ENCODE measurements around the gene ZNF18. TPM values are rescaled to one million over a fixed set of nuclear protein-coding genes. Genes with fewer than 3 reads are reported as not detected.

ZNF18 gene
- polyA plus RNA-seq, 3 donors = 4.0 to 8.9 (median 5.4) TPM

DNA sequence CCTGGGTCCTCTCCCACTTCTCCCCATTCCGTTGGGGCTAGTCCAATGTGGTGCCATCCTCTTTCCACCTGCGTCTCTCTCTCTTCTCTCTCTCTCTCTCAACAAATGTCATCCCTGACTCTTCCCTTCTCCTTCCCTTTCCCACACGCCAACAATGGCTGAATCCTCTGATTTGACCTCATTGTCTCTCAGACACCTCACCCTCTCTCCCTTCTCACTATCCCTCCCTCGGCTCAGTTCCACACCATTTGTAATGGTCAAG lies 628 bp upstream of the ZNF18 start:
- H3K9ac ChIP-seq (ENCODE audit: insufficient read depth, low read length, poor library complexity, severe bottlenecking) = peak overlapping the region; percentile 92
- Mint-ChIP-seq H3K4me3 (peak overlapping the region; percentile 95 to 99), H3K36me3 (peaks cover 0 to 7% of the 10 kb centered on the region in 2 donors), H3K4me1 (peaks cover 30% of the 10 kb centered on the region), H3K27ac (peak overlapping the region; percentile 94 to 99 (median 97)), H3K9me3 (peaks cover 0 to 4% (median 0%) of the 10 kb centered on the region in 7 donors), H3K27me3 (ENCODE audit: low read depth in 3 of 3) (peaks cover 0 to 3% (median 2%) of the 10 kb centered on the region in 3 donors)
- DNase-seq = no peak
- H3K27ac ChIP-seq (ENCODE audit: low read depth in 1 of 2, low read length in 2 of 2) = peak overlapping the region; percentile 92 to 97
- TF ChIP-seq, protein P1, sequence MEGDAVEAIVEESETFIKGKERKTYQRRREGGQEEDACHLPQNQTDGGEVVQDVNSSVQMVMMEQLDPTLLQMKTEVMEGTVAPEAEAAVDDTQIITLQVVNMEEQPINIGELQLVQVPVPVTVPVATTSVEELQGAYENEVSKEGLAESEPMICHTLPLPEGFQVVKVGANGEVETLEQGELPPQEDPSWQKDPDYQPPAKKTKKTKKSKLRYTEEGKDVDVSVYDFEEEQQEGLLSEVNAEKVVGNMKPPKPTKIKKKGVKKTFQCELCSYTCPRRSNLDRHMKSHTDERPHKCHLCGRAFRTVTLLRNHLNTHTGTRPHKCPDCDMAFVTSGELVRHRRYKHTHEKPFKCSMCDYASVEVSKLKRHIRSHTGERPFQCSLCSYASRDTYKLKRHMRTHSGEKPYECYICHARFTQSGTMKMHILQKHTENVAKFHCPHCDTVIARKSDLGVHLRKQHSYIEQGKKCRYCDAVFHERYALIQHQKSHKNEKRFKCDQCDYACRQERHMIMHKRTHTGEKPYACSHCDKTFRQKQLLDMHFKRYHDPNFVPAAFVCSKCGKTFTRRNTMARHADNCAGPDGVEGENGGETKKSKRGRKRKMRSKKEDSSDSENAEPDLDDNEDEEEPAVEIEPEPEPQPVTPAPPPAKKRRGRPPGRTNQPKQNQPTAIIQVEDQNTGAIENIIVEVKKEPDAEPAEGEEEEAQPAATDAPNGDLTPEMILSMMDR (IDR thresholded peaks at IDR 0.05) = no peak
- no peaks in the 10 kb centered on the region for H4K20me1 ChIP-seq (ENCODE audit: insufficient read depth, low read length)
- intact Hi-C loops (cut with micrococcal nuclease) = loop anchor here (2.0 kb wide), 2 partner anchors 23 to 27 kb away; partner anchors contain the start of gene MAP2K4 (in 1 of the 2)
- peaks cover 0 to 2% of the 10 kb centered on the region in 2 donors for H3K36me3 ChIP-seq (replicated peaks in 1 of 2; ENCODE audit: control insufficient read depth in 1 of 2, insufficient read depth in 2 of 2, low read length in 2 of 2)
- 68% methylated on average over 3 of the region's 4 CpGs for WGBS (ENCODE audit: insufficient coverage)
- H3K9me3 ChIP-seq (replicated peaks in 1 of 2; ENCODE audit: control insufficient read depth in 1 of 2, insufficient read depth in 1 of 2, low read length in 2 of 2) = no peaks in the 10 kb centered on the region
- H3K4me2 ChIP-seq (replicated peaks; ENCODE audit: extremely low read depth, low read length, poor library complexity, severe bottlenecking) = peak overlapping the region; percentile 86
- peaks cover 5% of the 10 kb centered on the region for H3K79me2 ChIP-seq (ENCODE audit: insufficient read depth, low read length)
- peaks cover 22 to 28% of the 10 kb centered on the region in 2 donors for H3K4me1 ChIP-seq (ENCODE audit: control insufficient read depth in 1 of 2, insufficient read depth in 2 of 2, low read length in 2 of 2)
- peak overlapping the region; percentile 47 to 96 (median 87) for H3K4me3 ChIP-seq (replicated peaks in 1 of 3; ENCODE audit: low read depth in 2 of 3, low read length in 3 of 3)
- H2AFZ ChIP-seq (ENCODE audit: insufficient read depth, low read depth, low read length, poor library complexity, severe bottlenecking) = peak overlapping the region; percentile 89
- no peaks in the 10 kb centered on the region for H3K27me3 ChIP-seq (ENCODE audit: control insufficient read depth in 2 of 2, insufficient read depth in 2 of 2, low read length in 2 of 2)

DNA sequence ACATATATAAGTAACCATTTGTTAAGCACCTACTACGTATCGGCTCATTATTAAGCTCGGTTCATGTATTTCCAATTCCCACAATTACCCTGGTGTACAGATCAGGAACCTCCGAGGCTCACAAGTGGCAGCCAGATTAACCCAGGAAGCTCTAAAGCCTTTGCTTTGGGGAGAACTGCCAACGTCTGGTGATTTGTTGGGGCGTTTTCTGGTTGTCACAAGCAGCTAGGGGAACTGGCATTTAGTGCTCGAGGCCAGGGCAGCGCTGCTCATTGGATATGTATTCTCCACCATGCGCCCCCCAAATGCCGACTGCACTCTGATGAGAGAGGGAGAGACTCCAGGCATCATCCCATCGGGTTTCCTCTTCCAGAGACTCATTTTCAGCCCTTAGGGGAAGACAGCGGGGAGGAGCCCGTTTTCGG lies 541 bp downstream of the ZNF18 start:
- Histone ChIP-seq H3K79me2 (ENCODE audit: insufficient read depth, low read length) (peaks cover 5% of the 10 kb centered on the region), H3K4me2 (replicated peaks; ENCODE audit: extremely low read depth, low read length, poor library complexity, severe bottlenecking) (peak overlapping the region; percentile 86), H3K27me3 (ENCODE audit: control insufficient read depth in 2 of 2, insufficient read depth in 2 of 2, low read length in 2 of 2) (no peaks in the 10 kb centered on the region), H4K20me1 (ENCODE audit: insufficient read depth, low read length) (no peaks in the 10 kb centered on the region), H3K36me3 (replicated peaks in 1 of 2; ENCODE audit: control insufficient read depth in 1 of 2, insufficient read depth in 2 of 2, low read length in 2 of 2) (peaks cover 10 to 14% of the 10 kb centered on the region in 2 donors), H3K9me3 (replicated peaks in 1 of 2; ENCODE audit: control insufficient read depth in 1 of 2, insufficient read depth in 1 of 2, low read length in 2 of 2) (no peaks in the 10 kb centered on the region), H2AFZ (ENCODE audit: insufficient read depth, low read depth, low read length, poor library complexity, severe bottlenecking) (peak overlapping the region; percentile 89), H3K4me3 (replicated peaks in 1 of 3; ENCODE audit: low read depth in 2 of 3, low read length in 3 of 3) (peak overlapping the region; percentile 87 to 98 (median 96)), H3K27ac (ENCODE audit: low read depth in 1 of 2, low read length in 2 of 2) (peak overlapping the region; percentile 92 to 97), H3K9ac (ENCODE audit: insufficient read depth, low read length, poor library complexity, severe bottlenecking) (peak overlapping the region; percentile 92), H3K4me1 (ENCODE audit: control insufficient read depth in 1 of 2, insufficient read depth in 2 of 2, low read length in 2 of 2) (peaks cover 22 to 28% of the 10 kb centered on the region in 2 donors)
- Mint-ChIP-seq H3K36me3 (peaks cover 8 to 18% of the 10 kb centered on the region in 2 donors), H3K4me1 (peaks cover 30% of the 10 kb centered on the region), H3K27ac (peak overlapping the region; percentile 92 to 95 (median 94)), H3K27me3 (ENCODE audit: low read depth in 3 of 3) (peaks cover 0 to 2% (median under 1%) of the 10 kb centered on the region in 3 donors), H3K4me3 (peak overlapping the region; percentile 88 to 92), H3K9me3 (peaks cover 0 to 4% (median 0%) of the 10 kb centered on the region in 7 donors)
- TF ChIP-seq, protein P1 (IDR thresholded peaks at IDR 0.05) = no peak
- peak; percentile 52 to 53 (median 53) for DNase-seq
- WGBS (ENCODE audit: insufficient coverage) = 0% methylated on average over 2 of the region's 14 CpGs
- intact Hi-C loops (cut with micrococcal nuclease) = loop anchor here (2.0 kb wide), 2 partner anchors 24 to 28 kb away; partner anchors contain the start of gene MAP2K4 (in 1 of the 2)

Data from CD14-positive monocyte (primary cell).